CD4-positive, alpha-beta T cell treated with Interleukin-1 beta for 1 hour (primary cell): Measurements from ENCODE around the gene SLC16A7.
"Not testable (repeated sequence)": the region's sequence is repeated elsewhere in the genome, so short reads cannot be mapped to it uniquely, and the experiment has no call there.

ENCODE experiments used
- DNase-seq, 2 donors: peaks; one replicate each; pipeline ENCODE4 v3.0.0-alpha.2; 2020 to 2022

Gene SLC16A7

GRCh38 chr12:59742841-59743240 lies 147.0 kb downstream of the SLC16A7 start:
- no peak for DNase-seq

DNA sequence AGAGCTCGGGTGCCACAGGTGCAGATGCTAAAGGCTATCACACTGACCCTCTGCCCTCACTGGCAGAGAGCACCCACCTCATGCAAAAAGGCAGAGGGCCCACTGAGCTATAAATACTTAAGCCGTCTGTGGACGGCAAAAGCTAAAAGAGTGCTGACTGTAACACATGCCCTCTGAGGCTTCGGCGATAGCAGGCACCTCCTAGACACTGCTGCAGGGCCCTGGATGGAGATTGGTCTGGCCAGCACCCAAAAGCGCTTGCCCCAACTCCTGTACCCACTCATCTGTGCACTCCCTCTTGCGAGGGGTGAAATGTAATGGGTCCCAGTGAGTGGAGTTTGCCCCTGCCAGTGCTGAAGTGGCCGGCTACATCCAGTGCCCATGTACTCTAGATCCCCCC lies 148.7 kb downstream of the SLC16A7 start:
- no peak for DNase-seq

DNA sequence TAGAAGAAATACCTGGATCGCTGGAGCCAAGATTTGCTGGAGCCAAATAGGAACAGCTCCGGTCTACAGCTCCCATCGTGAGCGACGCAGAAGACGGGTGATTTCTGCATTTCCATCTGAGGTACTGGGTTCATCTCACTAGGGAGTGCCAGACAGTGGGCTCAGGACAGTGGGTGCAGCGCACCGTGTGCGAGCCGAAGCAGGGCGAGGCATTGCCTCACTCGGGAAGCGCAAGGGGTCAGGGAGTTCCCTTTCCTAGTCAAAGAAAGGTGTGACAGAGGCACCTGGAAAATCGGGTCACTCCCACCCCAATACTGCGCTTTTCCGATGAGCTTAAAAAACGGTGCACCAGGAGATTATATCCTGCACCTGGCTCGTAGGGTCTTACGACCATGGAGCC lies 155.3 kb downstream of the SLC16A7 start:
- not testable (repeated sequence) for DNase-seq

DNA sequence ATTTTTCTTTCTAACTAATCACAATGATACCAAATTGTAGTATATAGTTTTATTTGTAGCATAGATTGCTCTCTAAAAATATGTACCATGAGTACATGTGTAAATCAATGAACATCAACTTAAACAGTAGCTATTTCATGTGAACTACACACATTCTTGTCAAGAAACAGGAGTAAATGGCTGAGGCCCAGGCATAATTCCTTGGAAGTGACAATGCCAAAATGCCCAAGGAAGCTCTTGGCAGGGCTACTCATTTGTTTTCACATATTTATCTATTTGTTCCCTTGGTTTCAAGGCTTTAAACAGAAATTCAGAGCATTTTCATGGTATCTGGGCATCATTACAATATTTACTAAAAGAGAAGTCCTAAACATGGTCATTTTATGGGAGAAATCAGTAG lies 165.7 kb downstream of the SLC16A7 start:
- no peak for DNase-seq

- DNase-seq, result no peak
These were observed 168.0 kb downstream of the SLC16A7 start for GRCh38 chr12:59763835-59764234.

DNA sequence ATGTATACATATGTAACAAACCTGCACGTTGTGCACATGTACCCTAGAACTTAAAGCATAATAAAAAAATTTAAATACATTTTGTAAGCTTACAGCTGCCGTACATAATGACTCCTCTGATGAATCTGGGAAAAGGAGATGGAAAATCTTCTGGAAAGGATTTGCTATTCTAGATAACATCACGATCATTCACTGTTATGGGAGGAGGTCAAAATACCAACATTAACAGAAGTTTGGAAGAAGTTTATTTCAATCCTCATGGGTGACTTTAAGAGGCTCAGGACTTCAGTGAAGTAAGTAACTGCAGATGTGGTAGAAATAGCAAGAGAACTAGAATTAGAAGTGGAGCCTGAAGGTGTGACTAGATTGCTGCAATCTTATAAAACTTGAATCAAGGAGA lies 172.2 kb downstream of the SLC16A7 start:
- DNase-seq, result no peak

- DNase-seq, result no peak
These were observed 184.8 kb downstream of the SLC16A7 start for GRCh38 chr12:59780605-59781135.

DNA sequence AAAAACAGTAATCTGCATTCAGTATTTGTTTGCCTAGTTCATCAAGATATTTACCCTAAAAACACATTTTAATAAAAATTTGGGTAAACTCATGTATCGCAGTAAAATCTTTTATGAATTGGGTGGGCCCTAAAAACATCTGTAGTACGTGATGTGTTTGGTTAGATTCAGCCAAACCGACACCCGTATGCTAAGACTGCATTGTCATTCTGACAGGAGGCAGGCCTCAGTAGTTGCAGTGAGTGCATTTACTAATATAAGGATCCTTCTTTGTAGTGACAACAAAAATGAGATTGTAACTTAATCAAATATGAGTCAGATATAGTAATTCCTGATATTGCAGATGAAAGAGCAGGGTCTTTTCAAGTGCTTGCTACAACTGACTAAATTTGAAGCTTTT lies 191.8 kb downstream of the SLC16A7 start:
- DNase-seq, result no peak

GRCh38 chr12:59792647-59793046 lies 196.8 kb downstream of the SLC16A7 start:
- DNase-seq, result no peak

DNA sequence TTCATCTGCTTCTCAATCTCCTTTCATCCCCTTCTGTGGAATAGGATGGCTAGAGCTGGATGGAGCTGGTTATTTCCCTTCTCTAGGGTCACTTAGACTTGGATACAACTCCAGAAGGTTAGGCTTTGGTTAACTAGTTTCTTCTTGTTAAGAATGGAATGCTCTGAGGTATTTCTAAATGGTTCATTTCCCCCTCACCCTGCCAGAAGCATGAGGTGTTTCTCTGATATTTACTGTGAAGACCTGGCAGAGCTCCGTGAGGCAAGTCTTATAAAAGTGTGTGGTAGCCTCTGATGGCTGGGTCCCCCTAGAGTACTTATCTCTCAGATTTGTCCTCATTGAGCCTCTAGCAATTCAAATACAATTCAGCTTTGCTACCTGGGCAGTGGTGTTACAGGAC lies 207.9 kb downstream of the SLC16A7 start:
- DNase-seq, result no peak

- DNase-seq, result peak; percentile 4 to 45
These were observed 212.6 kb downstream of the SLC16A7 start for GRCh38 chr12:59808317-59808910.

- DNase-seq, result no peak
These were observed 216.2 kb downstream of the SLC16A7 start for GRCh38 chr12:59811991-59812390.

DNA sequence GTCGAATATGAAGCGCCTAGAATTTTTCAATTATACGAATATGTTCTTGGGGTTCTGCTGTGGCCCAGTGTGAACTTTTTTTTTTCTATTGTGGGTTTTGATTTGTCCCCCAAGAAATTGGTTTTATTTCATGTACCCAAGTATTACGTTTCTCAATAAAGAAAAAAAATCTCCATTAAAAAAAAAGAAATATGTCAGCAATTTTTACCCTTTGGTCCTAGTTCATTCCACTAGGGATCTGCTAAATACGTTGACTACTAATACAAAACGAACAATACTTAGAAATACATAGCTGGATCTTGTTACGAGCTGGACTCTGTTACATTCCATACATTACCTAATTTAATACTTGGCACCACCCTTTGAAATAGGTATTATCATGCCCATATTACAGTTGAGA lies 216.9 kb downstream of the SLC16A7 start:
- no peak for DNase-seq

- DNase-seq, result no peak
These were observed 224.8 kb downstream of the SLC16A7 start for GRCh38 chr12:59820594-59821011.

- DNase-seq, result no peak
These were observed 227.7 kb downstream of the SLC16A7 start for GRCh38 chr12:59823567-59823966.

DNA sequence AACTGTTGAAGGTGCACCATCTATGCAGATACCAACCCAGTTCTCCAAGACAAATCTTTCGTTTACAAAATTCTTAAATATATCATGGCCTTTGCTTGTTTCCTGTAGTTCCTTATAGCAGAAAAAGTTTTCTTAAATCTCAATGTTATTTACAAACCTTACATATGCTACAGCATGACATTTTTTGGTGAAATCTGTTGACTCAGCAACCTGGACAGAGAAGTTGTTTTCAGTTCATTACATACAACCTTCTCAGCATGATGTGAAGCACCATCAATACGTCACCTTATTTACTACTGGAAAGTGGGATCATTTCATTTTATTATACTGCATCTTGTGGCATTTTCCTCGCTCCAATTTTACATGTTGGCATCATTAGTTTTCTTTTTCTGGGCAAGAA lies 231.9 kb downstream of the SLC16A7 start:
- no peak for DNase-seq

- DNase-seq, result no peak
These were observed 232.7 kb downstream of the SLC16A7 start for GRCh38 chr12:59828521-59828920.

- no peak for DNase-seq
These were observed 237.6 kb downstream of the SLC16A7 start for GRCh38 chr12:59833408-59833807.

DNA sequence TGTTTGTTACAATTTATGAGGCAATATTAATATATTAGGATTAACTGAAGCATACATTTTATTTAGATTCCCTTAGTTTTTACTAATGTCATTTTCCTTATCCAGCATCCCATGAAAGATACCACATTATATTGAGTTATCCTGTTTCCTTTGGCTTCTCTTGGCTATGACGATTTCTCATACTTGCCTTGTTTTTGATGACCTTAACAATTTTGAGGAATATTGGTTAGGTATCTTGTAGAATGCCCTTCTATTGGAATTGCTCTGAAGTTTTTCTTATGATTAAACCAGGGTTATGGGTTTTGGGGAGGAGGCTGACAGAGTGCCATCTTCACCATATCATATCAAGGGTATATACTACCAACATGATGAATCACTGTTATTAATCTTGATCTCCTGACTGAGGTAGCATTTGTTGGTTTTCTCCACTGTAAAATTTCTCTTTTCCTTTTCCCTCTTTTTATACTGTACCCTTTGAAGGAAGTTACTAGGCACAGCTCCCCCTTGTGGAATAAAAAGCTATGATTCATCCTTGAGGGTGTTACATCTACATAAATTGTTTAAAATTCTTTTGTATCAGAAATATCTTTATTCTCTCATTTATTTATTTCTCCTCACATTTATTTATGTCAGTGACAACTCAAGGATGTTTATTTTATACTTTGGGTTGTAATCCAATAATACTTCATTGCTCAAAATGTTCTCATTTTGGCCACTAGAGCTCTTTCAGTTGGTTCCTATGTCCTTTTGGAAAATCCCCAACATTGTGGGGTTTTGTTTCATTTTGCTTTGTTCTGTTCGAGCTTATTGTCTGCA lies 239.0 kb downstream of the SLC16A7 start:
- DNase-seq, result peak in 1 of 2 donors; percentile 22
